ENCODE data around the gene PNMT.
"Not testable (repeated sequence)": the region's sequence is repeated elsewhere in the genome, so short reads cannot be mapped to it uniquely, and the experiment has no call there.

The PNMT gene

GRCh38 chr17:39687101-39687545 lies 18.9 kb downstream of the PNMT start:
- H3K9me3 ChIP-seq (ENCODE audit: low read length), result no peaks in the 10 kb centered on the region
- peaks cover 7% of the 10 kb centered on the region for H3K36me3 ChIP-seq (ENCODE audit: insufficient read depth, low read length)
- H2AFZ ChIP-seq (ENCODE audit: low read depth, low read length), result peak overlapping the region; percentile 64
- peaks cover 15% of the 10 kb centered on the region for H3K4me1 ChIP-seq (ENCODE audit: insufficient read depth, low read length)
- peak overlapping the region; percentile 93 for H3K4me3 ChIP-seq (ENCODE audit: low read length)
- no peaks in the 10 kb centered on the region for H3K27me3 ChIP-seq (ENCODE audit: insufficient read depth, low read length)

DNA sequence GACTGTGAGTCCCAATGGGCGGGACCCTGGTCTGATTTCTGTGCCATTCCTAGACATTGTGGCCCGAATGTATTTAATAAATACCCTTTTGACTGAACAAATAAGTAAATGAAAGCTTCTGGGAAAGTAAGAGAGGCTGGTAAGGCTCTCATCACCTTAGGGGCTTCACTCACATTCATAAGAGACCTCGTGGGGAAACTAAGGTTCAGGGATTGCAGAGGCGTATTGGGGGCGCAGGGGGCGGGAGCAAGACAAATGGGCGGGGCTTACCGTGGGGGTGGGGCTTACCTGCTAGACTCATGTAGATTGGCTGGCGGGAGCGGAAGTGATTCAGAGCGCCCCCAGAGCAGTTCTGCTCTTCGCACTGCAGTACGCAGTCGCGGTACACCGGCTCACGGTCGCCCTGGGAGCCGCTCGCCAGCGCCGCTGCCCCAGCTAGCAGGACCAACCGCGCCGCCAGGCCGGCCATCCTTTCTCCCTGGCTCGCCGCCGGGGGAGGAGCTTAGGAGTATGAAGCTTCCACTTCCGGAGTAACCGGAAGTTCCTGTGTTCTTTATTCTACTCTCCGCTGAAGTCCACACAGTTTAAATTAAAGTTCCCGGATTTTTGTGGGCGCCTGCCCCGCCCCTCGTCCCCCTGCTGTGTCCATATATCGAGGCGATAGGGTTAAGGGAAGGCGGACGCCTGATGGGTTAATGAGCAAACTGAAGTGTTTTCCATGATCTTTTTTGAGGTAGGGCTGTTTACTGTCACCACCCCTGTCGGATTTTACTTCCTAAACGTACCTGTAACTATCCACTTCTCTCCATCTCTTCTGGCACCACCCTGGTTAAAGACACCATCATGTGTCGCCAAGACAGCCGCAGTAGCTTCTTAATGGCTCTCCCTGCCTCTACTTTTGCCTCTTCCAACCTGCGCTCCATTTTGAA lies 19.6 kb downstream of the PNMT start, which contains the start of gene PGAP3:
Gene PGAP3, minus strand, starts transcription at position 512 of the 929 bp plus-strand sequence. Its CDS starts 43 bp downstream, at position 469.
- Histone ChIP-seq H3K9me3 (ENCODE audit: low read length) (no peaks in the 10 kb centered on the region), H3K27me3 (ENCODE audit: insufficient read depth, low read length) (no peaks in the 10 kb centered on the region), H2AFZ (ENCODE audit: low read depth, low read length) (peak within 1 kb of the TSS; percentile 64)

DNA sequence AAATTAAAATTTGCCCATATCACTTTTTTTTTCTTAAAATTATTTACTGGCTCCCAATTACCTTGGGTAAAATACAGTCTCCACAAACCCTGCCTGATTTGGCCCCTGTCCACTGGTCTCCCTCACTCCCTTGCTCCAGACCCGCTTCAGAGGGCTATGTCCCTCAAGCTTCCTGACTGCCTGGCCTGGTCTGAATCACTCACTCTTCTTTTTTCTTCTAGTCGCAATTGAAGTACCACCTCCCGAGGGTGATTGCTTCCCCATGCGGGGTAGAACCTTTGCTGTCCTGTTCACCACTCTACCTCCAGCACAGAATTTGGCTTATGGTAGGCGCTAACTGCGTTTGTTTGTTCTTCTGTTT lies 20.2 kb downstream of the PNMT start:
- peak overlapping the region; percentile 93 for H3K4me3 ChIP-seq (ENCODE audit: low read length)
- peaks cover 15% of the 10 kb centered on the region for H3K4me1 ChIP-seq (ENCODE audit: insufficient read depth, low read length)
- H2AFZ ChIP-seq (ENCODE audit: low read depth, low read length), result peak overlapping the region; percentile 64
- H3K36me3 ChIP-seq (ENCODE audit: insufficient read depth, low read length), result peaks cover 7% of the 10 kb centered on the region
- H3K27me3 ChIP-seq (ENCODE audit: insufficient read depth, low read length), result no peaks in the 10 kb centered on the region
- no peaks in the 10 kb centered on the region for H3K9me3 ChIP-seq (ENCODE audit: low read length)

More for the DNA sequence above, 19.6 kb downstream of the PNMT start, which contains the start of gene PGAP3:
- H3K36me3 ChIP-seq (ENCODE audit: insufficient read depth, low read length), result peaks cover 7% of the 10 kb centered on the region
- H3K4me1 ChIP-seq (ENCODE audit: insufficient read depth, low read length), result peaks cover 15% of the 10 kb centered on the region
- peak within 1 kb of the TSS; percentile 93 for H3K4me3 ChIP-seq (ENCODE audit: low read length)

DNA sequence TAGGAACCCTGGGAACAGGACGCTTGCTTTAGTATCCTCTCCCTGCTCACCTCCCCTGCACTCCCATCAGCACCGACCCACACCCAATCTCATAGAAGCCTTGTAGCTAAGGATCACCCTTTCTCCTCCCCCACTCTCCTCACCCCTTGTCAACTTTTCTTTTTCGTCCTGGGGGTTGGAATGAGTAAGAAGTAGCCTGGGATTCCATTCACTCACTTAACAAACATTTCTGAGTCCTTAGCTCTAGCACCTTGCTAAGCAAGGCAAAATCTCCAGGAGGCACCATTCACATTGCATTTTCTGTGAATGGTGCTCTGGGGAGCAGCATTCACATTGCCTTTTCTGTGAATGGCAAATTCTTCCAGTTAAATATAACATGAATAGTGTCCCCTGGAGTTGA lies 20.7 kb downstream of the PNMT start:
- peaks cover 7% of the 10 kb centered on the region for H3K36me3 ChIP-seq (ENCODE audit: insufficient read depth, low read length)

GRCh38 chr17:39694593-39694992 lies 26.3 kb downstream of the PNMT start:
- no peaks in the 10 kb centered on the region for H3K9me3 ChIP-seq (ENCODE audit: low read length)
- no peak overlapping the region for H2AFZ ChIP-seq (ENCODE audit: low read depth, low read length)
- H3K4me1 ChIP-seq (ENCODE audit: insufficient read depth, low read length), result peaks cover 27% of the 10 kb centered on the region
- H3K36me3 ChIP-seq (ENCODE audit: insufficient read depth, low read length), result no peaks in the 10 kb centered on the region
- no peaks in the 10 kb centered on the region for H3K27me3 ChIP-seq (ENCODE audit: insufficient read depth, low read length)
- H3K4me3 ChIP-seq (ENCODE audit: low read length), result no peak overlapping the region

More for the DNA sequence above, 20.7 kb downstream of the PNMT start:
- Histone ChIP-seq H2AFZ (ENCODE audit: low read depth, low read length) (peak overlapping the region; percentile 64), H3K4me3 (ENCODE audit: low read length) (peak overlapping the region; percentile 93), H3K9me3 (ENCODE audit: low read length) (no peaks in the 10 kb centered on the region), H3K27me3 (ENCODE audit: insufficient read depth, low read length) (no peaks in the 10 kb centered on the region), H3K4me1 (ENCODE audit: insufficient read depth, low read length) (peaks cover 15% of the 10 kb centered on the region)

GRCh38 chr17:39695089-39695474 lies 26.8 kb downstream of the PNMT start:
- Histone ChIP-seq H2AFZ (ENCODE audit: low read depth, low read length) (no peak overlapping the region), H3K4me1 (ENCODE audit: insufficient read depth, low read length) (peaks cover 27% of the 10 kb centered on the region), H3K4me3 (ENCODE audit: low read length) (no peak overlapping the region), H3K36me3 (ENCODE audit: insufficient read depth, low read length) (no peaks in the 10 kb centered on the region), H3K27me3 (ENCODE audit: insufficient read depth, low read length) (no peaks in the 10 kb centered on the region), H3K9me3 (ENCODE audit: low read length) (no peaks in the 10 kb centered on the region)

DNA sequence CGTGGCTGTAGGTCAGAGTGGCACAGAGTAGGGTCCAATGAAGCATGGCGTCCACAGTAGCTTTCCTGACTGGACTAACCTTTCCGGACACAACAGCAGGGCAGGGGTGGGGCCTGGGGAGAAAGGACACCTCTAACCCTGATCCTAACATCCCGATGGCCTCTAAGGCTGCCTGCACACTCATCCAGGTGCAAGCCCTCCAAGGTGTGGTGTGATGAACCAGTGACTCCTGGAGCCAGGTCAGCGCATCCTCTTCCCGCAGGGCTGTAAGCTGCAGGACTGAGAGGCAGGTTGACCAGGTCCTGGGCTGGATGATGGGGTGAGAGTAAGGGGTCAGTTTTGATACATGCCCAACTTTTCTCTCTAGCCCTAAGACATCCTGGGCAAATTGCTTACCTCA lies 28.5 kb downstream of the PNMT start:
- Histone ChIP-seq H3K4me3 (ENCODE audit: low read length) (no peak overlapping the region), H3K27me3 (ENCODE audit: insufficient read depth, low read length) (no peaks in the 10 kb centered on the region), H3K36me3 (ENCODE audit: insufficient read depth, low read length) (no peaks in the 10 kb centered on the region)

GRCh38 chr17:39697961-39698360 lies 29.7 kb downstream of the PNMT start:
- H3K9me3 ChIP-seq (ENCODE audit: low read length), result no peaks in the 10 kb centered on the region
- no peak overlapping the region for H2AFZ ChIP-seq (ENCODE audit: low read depth, low read length)
- H3K4me3 ChIP-seq (ENCODE audit: low read length), result no peak overlapping the region
- H3K4me1 ChIP-seq (ENCODE audit: insufficient read depth, low read length), result peaks cover 48% of the 10 kb centered on the region
- H3K36me3 ChIP-seq (ENCODE audit: insufficient read depth, low read length), result no peaks in the 10 kb centered on the region
- no peaks in the 10 kb centered on the region for H3K27me3 ChIP-seq (ENCODE audit: insufficient read depth, low read length)

More for the DNA sequence above, 28.5 kb downstream of the PNMT start:
- Histone ChIP-seq H2AFZ (ENCODE audit: low read depth, low read length) (no peak overlapping the region), H3K4me1 (ENCODE audit: insufficient read depth, low read length) (peaks cover 39% of the 10 kb centered on the region), H3K9me3 (ENCODE audit: low read length) (no peaks in the 10 kb centered on the region)

- not testable (repeated sequence) for H3K9me3 ChIP-seq (ENCODE audit: low read length); H3K36me3 ChIP-seq (ENCODE audit: insufficient read depth, low read length); H3K27me3 ChIP-seq (ENCODE audit: insufficient read depth, low read length)
- peak overlapping the region; percentile 77 for H3K4me3 ChIP-seq (ENCODE audit: low read length)
- peaks cover 49% of the 10 kb centered on the region for H3K4me1 ChIP-seq (ENCODE audit: insufficient read depth, low read length)
- peak overlapping the region; percentile 17 for H2AFZ ChIP-seq (ENCODE audit: low read depth, low read length)
Observed at GRCh38 chr17:39699157-39699817, 31.0 kb downstream of the PNMT start.

DNA sequence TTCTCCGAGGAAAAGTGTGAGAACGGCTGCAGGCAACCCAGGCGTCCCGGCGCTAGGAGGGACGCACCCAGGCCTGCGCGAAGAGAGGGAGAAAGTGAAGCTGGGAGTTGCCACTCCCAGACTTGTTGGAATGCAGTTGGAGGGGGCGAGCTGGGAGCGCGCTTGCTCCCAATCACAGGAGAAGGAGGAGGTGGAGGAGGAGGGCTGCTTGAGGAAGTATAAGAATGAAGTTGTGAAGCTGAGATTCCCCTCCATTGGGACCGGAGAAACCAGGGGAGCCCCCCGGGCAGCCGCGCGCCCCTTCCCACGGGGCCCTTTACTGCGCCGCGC lies 31.5 kb downstream of the PNMT start, which contains the start of gene ERBB2:
Gene ERBB2, plus strand, starts transcription at position 247 of the 330 bp plus-strand sequence. CDS start 175 bp downstream, outside the sequence.
- peak within 1 kb of the TSS; percentile 17 for H2AFZ ChIP-seq (ENCODE audit: low read depth, low read length)
- H3K4me3 ChIP-seq (ENCODE audit: low read length), result peak within 1 kb of the TSS; percentile 77
- H3K4me1 ChIP-seq (ENCODE audit: insufficient read depth, low read length), result peaks cover 45% of the 10 kb centered on the region

DNA sequence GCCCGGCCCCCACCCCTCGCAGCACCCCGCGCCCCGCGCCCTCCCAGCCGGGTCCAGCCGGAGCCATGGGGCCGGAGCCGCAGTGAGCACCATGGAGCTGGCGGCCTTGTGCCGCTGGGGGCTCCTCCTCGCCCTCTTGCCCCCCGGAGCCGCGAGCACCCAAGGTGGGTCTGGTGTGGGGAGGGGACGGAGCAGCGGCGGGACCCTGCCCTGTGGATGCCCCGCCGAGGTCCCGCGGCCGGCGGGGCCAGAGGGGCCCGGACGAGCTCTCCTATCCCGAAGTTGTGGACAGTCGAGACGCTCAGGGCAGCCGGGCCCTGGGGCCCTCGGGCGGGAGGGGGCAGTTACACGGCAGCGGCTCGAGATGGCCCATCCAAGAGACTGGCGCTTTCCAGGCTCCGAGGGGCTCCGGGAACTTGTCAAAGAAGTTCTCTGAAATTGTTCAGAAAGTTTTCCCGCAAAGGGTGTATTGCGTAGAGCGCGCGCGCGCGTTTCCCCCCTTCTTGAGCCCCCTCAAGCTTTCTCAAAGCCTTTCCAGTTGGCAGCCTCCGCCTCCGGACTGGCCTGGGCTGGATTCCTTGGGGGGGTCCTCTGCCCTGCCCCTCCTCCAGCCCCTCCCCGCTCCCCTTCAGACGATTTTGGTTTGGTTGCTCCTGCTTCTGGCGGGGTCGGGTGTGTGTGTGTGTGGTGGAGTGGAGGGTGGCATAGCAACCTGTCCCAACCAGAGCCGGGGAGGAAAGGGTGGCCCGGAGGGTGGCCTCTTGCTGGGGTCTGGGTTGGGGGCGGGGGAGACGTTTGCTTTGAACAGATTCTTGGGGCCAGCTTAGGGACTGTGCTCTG lies 32.1 kb downstream of the PNMT start:
- Histone ChIP-seq H3K36me3 (ENCODE audit: insufficient read depth, low read length) (peaks cover 6% of the 10 kb centered on the region), H2AFZ (ENCODE audit: low read depth, low read length) (peak overlapping the region; percentile 17), H3K4me1 (ENCODE audit: insufficient read depth, low read length) (peaks cover 39% of the 10 kb centered on the region), H3K4me3 (ENCODE audit: low read length) (peak overlapping the region; percentile 77), H3K9me3 (ENCODE audit: low read length) (no peaks in the 10 kb centered on the region), H3K27me3 (ENCODE audit: insufficient read depth, low read length) (no peaks in the 10 kb centered on the region)

More for the DNA sequence above, 31.5 kb downstream of the PNMT start, which contains the start of gene ERBB2:
- no peaks in the 10 kb centered on the region for H3K27me3 ChIP-seq (ENCODE audit: insufficient read depth, low read length)
- H3K36me3 ChIP-seq (ENCODE audit: insufficient read depth, low read length), result peaks cover 6% of the 10 kb centered on the region
- H3K9me3 ChIP-seq (ENCODE audit: low read length), result no peaks in the 10 kb centered on the region

GRCh38 chr17:39701012-39701783 lies 32.9 kb downstream of the PNMT start:
- H3K4me3 ChIP-seq (ENCODE audit: low read length), result peak overlapping the region; percentile 77
- peaks cover 32% of the 10 kb centered on the region for H3K4me1 ChIP-seq (ENCODE audit: insufficient read depth, low read length)
- H3K9me3 ChIP-seq (ENCODE audit: low read length), result no peaks in the 10 kb centered on the region
- no peaks in the 10 kb centered on the region for H3K27me3 ChIP-seq (ENCODE audit: insufficient read depth, low read length)
- H3K36me3 ChIP-seq (ENCODE audit: insufficient read depth, low read length), result peaks cover 6% of the 10 kb centered on the region
- H2AFZ ChIP-seq (ENCODE audit: low read depth, low read length), result no peak overlapping the region

Data from neuron (in vitro differentiated cells).